Progenitor cell of endocrine pancreas (in vitro differentiated cells): ENCODE measurements around the gene ASIC4. TPM values are rescaled to one million over a fixed set of nuclear protein-coding genes. Genes with fewer than 3 reads are reported as not detected.
A peak's percentile ranks its signal among the peaks of the same experiment; 100 is the strongest.

Experiments
- DNase-seq: peaks from one replicate; pipeline ENCODE4 v3.0.0; 2021; ENCODE audit warnings: low spot score; ENCODE audit not compliant: unreplicated experiment
- H3K27ac Mint-ChIP-seq: 2 replicates; pipeline ENCODE4 v1.8.0; 2021; ENCODE audit warnings: mild to moderate bottlenecking, moderate library complexity, mixed read lengths
- H3K27me3 Mint-ChIP-seq: 2 replicates; pipeline ENCODE4 v1.8.0; 2021; ENCODE audit warnings: mixed read lengths
- H3K36me3 Mint-ChIP-seq: 2 replicates; pipeline ENCODE4 v1.8.0; 2022; ENCODE audit warnings: mixed read lengths; ENCODE audit not compliant: insufficient read depth
- H3K4me1 Mint-ChIP-seq: 2 replicates; pipeline ENCODE4 v1.8.0; 2021; ENCODE audit warnings: low read depth, mixed read lengths
- H3K4me3 Mint-ChIP-seq: 2 replicates; pipeline ENCODE4 v1.8.0; 2021; ENCODE audit warnings: low read depth, mild to moderate bottlenecking, moderate library complexity, mixed read lengths
- H3K9me3 Mint-ChIP-seq: 2 replicates; pipeline ENCODE4 v1.8.0; 2021; ENCODE audit warnings: low read depth, mixed read lengths
- CTCF ChIP-seq: fragments of 200-600 bp; sonication (generic); IDR thresholded peaks from one replicate; pipeline ENCODE4 v1.5.0; 2021; ENCODE audit warnings: antibody characterized with exemption, mild to moderate bottlenecking; ENCODE audit not compliant: unreplicated experiment
- total RNA-seq: library from RNA; stranded (reverse); gene quantifications from 2 replicates; pipeline ENCODE4 v1.2.1, GENCODE V29; 2021

ASIC4 gene
- total RNA-seq, 1 donor from 2014 or later = 5.1 TPM

GRCh38 chr2:219491278-219491963 is 22.9 kb upstream of the ASIC4 start:
- H3K27ac Mint-ChIP-seq = no peak overlapping the region
- H3K4me1 Mint-ChIP-seq = no peaks in the 10 kb centered on the region
- peaks cover 71% of the 10 kb centered on the region for H3K27me3 Mint-ChIP-seq
- no peaks in the 10 kb centered on the region for H3K9me3 Mint-ChIP-seq
- no peak for TF ChIP-seq CTCF
- H3K36me3 Mint-ChIP-seq = no peaks in the 10 kb centered on the region
- H3K4me3 Mint-ChIP-seq = no peak overlapping the region
- DNase-seq = no peak

GRCh38 chr2:219492575-219492974 is 21.7 kb upstream of the ASIC4 start:
- H3K27me3 Mint-ChIP-seq = peaks cover 70% of the 10 kb centered on the region
- DNase-seq = no peak
- H3K27ac Mint-ChIP-seq = no peak overlapping the region
- no peaks in the 10 kb centered on the region for H3K9me3 Mint-ChIP-seq
- no peaks in the 10 kb centered on the region for H3K4me1 Mint-ChIP-seq
- peak; percentile 47 for TF ChIP-seq CTCF
- H3K4me3 Mint-ChIP-seq = no peak overlapping the region
- H3K36me3 Mint-ChIP-seq = no peaks in the 10 kb centered on the region

GRCh38 chr2:219493086-219493485 is 21.2 kb upstream of the ASIC4 start:
- Mint-ChIP-seq H3K27me3 (peaks cover 68% of the 10 kb centered on the region), H3K36me3 (no peaks in the 10 kb centered on the region), H3K9me3 (no peaks in the 10 kb centered on the region), H3K27ac (no peak overlapping the region), H3K4me3 (no peak overlapping the region), H3K4me1 (no peaks in the 10 kb centered on the region)
- TF ChIP-seq CTCF = no peak
- no peak for DNase-seq

- H3K4me1 Mint-ChIP-seq = peaks cover 13% of the 10 kb centered on the region
- no peaks in the 10 kb centered on the region for H3K9me3 Mint-ChIP-seq
- H3K27me3 Mint-ChIP-seq = peaks cover 73% of the 10 kb centered on the region
- H3K36me3 Mint-ChIP-seq = no peaks in the 10 kb centered on the region
- H3K27ac Mint-ChIP-seq = no peak overlapping the region
- no peak for DNase-seq
- no peak for TF ChIP-seq CTCF
- no peak overlapping the region for H3K4me3 Mint-ChIP-seq
Observed at GRCh38 chr2:219494952-219495530, 19.2 kb upstream of the ASIC4 start.

GRCh38 chr2:219495531-219496122 is 18.7 kb upstream of the ASIC4 start:
- Mint-ChIP-seq H3K9me3 (no peaks in the 10 kb centered on the region), H3K4me3 (no peak overlapping the region), H3K4me1 (peaks cover 16% of the 10 kb centered on the region), H3K27ac (no peak overlapping the region), H3K36me3 (no peaks in the 10 kb centered on the region), H3K27me3 (peaks cover 69% of the 10 kb centered on the region)
- peak; percentile 55 for DNase-seq
- TF ChIP-seq CTCF = peak; percentile 68
